Activated naive CD4-positive, alpha-beta T cell treated with anti-CD3 and anti-CD28 coated beads, Interleukin-2, amount 50 U/mL, for 24 hours (primary cell): Measurements from ENCODE around the gene SGK1.
"Not testable (repeated sequence)": the region's sequence is repeated elsewhere in the genome, so short reads cannot be mapped to it uniquely, and the experiment has no call there.

Source experiments
- H3K27ac Mint-ChIP-seq: one replicate; pipeline ENCODE4 v1.8.0; 2021; ENCODE audit warnings: mild to moderate bottlenecking, mixed read lengths
- H3K27me3 Mint-ChIP-seq: one replicate; pipeline ENCODE4 v1.8.0; 2021; ENCODE audit warnings: mixed read lengths
- H3K36me3 Mint-ChIP-seq: one replicate; pipeline ENCODE4 v1.8.0; 2021; ENCODE audit warnings: mixed read lengths
- H3K4me1 Mint-ChIP-seq: one replicate; pipeline ENCODE4 v1.8.0; 2021; ENCODE audit warnings: mixed read lengths
- H3K4me3 Mint-ChIP-seq: one replicate; pipeline ENCODE4 v1.8.0; 2021; ENCODE audit warnings: mild to moderate bottlenecking, mixed read lengths
- H3K9me3 Mint-ChIP-seq: one replicate; pipeline ENCODE4 v1.8.0; 2021; ENCODE audit warnings: mixed read lengths

Gene SGK1

GRCh38 chr6:134295953-134296553 is 21.9 kb downstream of the SGK1 start:
- Mint-ChIP-seq H3K4me3 (no peak overlapping the region), H3K36me3 (peaks cover 3% of the 10 kb centered on the region), H3K4me1 (peaks cover 14% of the 10 kb centered on the region), H3K27ac (no peak overlapping the region), H3K9me3 (no peaks in the 10 kb centered on the region), H3K27me3 (no peaks in the 10 kb centered on the region)

GRCh38 chr6:134293659-134294161 is 24.2 kb downstream of the SGK1 start:
- no peak overlapping the region for H3K4me3 Mint-ChIP-seq
- H3K36me3 Mint-ChIP-seq, result no peaks in the 10 kb centered on the region
- peaks cover 12% of the 10 kb centered on the region for H3K4me1 Mint-ChIP-seq
- H3K27ac Mint-ChIP-seq, result no peak overlapping the region
- H3K27me3 Mint-ChIP-seq, result no peaks in the 10 kb centered on the region
- no peaks in the 10 kb centered on the region for H3K9me3 Mint-ChIP-seq

DNA sequence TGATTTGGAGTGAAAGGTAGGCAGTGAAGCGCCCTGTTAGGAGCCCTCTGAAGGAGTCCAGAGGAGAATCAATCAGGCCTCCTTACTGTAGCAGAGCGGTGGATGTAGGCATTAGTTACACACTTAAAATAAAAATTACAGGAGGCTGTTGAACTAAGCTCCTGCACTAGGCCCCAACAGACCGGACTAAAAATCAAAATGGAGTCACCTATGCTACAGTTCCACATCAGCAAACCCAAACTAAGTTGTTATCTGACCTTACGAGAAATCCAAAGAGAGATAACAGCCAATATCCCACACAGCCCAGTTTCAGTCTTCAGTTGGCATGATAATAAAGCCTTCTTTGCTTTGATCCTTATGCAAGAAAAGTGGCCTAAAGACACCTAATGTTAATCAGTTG is 26.8 kb downstream of the SGK1 start:
- Mint-ChIP-seq H3K27ac (no peak overlapping the region), H3K4me1 (peaks cover 25% of the 10 kb centered on the region), H3K27me3 (no peaks in the 10 kb centered on the region), H3K4me3 (no peak overlapping the region), H3K9me3 (no peaks in the 10 kb centered on the region), H3K36me3 (no peaks in the 10 kb centered on the region)

DNA sequence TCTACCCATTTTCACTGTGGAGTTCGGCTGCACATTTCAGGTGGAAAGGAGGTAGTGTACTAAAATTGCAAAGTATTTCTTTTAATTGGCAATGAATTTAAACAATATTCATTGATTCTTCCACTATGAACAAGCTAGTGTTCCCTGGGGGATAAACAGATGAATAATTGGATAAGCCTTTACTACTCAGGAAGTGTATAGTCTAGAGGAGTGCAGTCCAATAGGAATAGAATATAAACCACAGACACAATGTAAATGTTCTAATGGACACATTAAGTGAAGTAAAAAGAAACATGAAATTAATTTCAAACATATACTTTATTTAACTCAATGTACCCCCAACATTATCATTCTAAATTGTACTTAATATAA is 28.7 kb downstream of the SGK1 start:
- Mint-ChIP-seq H3K9me3 (no peaks in the 10 kb centered on the region), H3K27me3 (no peaks in the 10 kb centered on the region), H3K36me3 (no peaks in the 10 kb centered on the region), H3K27ac (peak overlapping the region; percentile 91), H3K4me1 (peaks cover 29% of the 10 kb centered on the region), H3K4me3 (peak overlapping the region; percentile 56)

GRCh38 chr6:134288538-134289203 is 29.2 kb downstream of the SGK1 start:
- H3K36me3 Mint-ChIP-seq, result no peaks in the 10 kb centered on the region
- H3K9me3 Mint-ChIP-seq, result no peaks in the 10 kb centered on the region
- H3K27me3 Mint-ChIP-seq, result no peaks in the 10 kb centered on the region
- peaks cover 29% of the 10 kb centered on the region for H3K4me1 Mint-ChIP-seq
- peak overlapping the region; percentile 91 for H3K27ac Mint-ChIP-seq
- H3K4me3 Mint-ChIP-seq, result peak overlapping the region; percentile 56

DNA sequence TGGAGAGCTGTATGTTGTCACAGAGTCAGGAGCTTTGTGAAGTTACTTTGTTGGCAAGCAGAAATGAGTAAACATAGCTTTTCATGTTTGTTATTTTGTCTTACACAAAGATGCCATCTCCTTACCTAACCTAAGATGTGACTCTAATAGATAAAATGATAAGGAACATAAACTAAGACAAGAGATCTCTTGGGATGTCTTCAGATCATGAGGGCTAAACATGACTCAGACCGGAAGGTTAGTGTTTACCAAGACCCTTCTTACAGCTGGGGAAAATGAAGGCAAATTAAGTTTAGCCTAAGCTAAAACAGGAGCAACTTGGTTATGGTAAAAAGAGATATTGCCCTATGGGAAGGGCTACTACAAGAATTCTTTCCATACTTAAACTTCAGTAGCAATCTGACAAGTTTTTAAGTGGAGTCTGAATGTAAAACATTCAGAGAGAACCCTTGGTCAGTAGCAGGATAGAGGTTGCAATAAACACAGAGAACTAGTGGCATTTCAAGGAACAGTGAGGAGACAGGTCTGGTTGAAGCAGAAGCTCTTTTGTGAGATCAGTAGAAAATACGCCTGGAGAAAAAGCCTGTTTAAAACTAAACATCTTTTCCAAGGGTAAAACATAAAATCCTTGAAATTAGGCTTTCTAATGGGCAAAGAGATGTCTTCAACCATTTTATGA is 29.9 kb downstream of the SGK1 start:
- H3K27me3 Mint-ChIP-seq, result no peaks in the 10 kb centered on the region
- H3K9me3 Mint-ChIP-seq, result no peaks in the 10 kb centered on the region
- H3K27ac Mint-ChIP-seq, result peak overlapping the region; percentile 91
- H3K4me1 Mint-ChIP-seq, result peaks cover 29% of the 10 kb centered on the region
- no peaks in the 10 kb centered on the region for H3K36me3 Mint-ChIP-seq
- H3K4me3 Mint-ChIP-seq, result peak overlapping the region; percentile 56

DNA sequence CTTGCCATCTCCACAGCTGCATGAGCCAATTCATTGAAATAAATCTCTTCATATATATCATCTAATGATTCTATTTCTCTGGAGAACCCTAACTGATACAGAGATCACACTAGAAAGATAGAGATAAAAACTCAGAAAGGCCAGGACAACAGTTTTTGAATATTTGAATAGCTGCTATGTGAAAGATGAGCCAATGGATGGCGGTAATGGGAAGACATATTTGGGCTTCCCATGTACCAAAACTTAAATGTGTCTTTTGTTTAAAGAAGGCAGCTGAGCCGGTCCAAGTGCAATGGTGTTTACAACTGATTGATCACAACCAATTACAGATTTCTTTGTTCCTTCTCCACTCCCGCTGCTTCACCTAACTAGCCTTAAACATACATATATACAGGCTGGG is 35.1 kb downstream of the SGK1 start:
- Mint-ChIP-seq H3K36me3 (no peaks in the 10 kb centered on the region), H3K27ac (no peak overlapping the region), H3K9me3 (no peaks in the 10 kb centered on the region), H3K27me3 (no peaks in the 10 kb centered on the region), H3K4me3 (no peak overlapping the region), H3K4me1 (peaks cover 12% of the 10 kb centered on the region)

DNA sequence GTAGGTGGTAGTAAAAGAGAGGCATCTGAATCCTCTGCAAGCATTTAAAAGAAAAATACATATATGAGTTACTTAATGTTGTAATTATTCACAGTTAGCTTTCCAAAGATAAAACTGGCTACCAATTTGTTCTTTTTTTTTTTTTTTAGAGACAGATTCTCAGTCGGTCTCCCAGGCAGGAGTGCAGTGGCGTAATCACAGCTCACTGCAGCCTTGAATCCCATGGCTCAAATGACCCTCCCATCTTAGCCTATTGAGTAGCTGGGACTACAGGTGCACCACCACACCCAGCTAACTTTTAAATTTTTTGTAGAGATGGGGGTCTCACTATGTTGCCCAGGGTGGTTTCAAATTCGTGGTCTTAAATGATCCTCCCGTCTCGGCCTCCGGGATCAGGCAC is 36.5 kb downstream of the SGK1 start:
- Mint-ChIP-seq H3K36me3 (no peaks in the 10 kb centered on the region), H3K4me3 (no peak overlapping the region), H3K27me3 (no peaks in the 10 kb centered on the region), H3K9me3 (no peaks in the 10 kb centered on the region), H3K27ac (no peak overlapping the region), H3K4me1 (peaks cover 21% of the 10 kb centered on the region)

GRCh38 chr6:134278000-134278399 is 39.9 kb downstream of the SGK1 start:
- Mint-ChIP-seq H3K4me3 (no peak overlapping the region), H3K36me3 (no peaks in the 10 kb centered on the region), H3K9me3 (no peaks in the 10 kb centered on the region), H3K27ac (no peak overlapping the region), H3K4me1 (peaks cover 23% of the 10 kb centered on the region), H3K27me3 (no peaks in the 10 kb centered on the region)

DNA sequence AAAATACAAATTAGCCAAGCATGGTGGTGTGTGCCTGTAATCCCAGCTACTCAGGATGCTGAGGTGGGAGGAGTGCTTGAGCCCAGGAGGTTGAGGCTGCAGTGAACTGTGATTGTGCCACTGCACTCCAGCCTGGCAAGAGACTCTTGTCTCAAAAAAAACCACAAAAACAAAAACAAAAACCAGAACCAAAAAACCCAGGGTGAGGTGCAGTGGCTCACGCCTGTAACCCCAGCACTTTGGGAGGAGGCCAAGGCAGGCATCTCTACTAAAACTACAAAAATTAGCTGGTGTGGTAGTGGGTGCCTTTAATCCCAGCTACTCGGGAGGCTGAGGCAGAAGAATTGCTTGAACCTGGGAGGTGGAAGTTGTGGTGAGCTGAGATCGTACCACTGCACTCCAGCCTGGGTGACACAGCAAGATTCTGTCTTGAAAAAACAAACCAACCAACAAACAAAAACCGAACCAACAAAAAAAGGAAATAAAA is 41.0 kb downstream of the SGK1 start:
- H3K9me3 Mint-ChIP-seq, H3K27me3 Mint-ChIP-seq, H3K36me3 Mint-ChIP-seq, H3K4me3 Mint-ChIP-seq: not testable (repeated sequence)
- Mint-ChIP-seq H3K4me1 (peaks cover 32% of the 10 kb centered on the region), H3K27ac (peak overlapping the region; percentile 32)

DNA sequence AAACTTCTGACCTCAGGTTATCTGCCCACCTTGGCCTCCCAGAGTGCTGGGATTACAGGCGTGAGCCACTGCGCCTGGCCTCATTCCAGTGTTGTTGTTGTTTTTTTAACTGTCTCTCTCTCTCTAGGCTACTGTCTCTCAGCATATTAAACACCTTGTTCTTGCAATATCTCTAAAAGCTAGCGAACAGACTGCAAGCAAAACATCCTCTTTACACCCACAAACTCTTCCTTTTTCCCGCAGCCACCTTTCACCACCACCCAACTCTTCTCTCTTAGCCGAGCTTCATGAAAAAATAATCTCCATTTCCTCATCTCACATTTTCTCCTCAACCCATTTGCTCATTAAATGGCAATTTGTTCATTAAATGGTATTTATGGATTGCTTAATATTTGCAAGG is 45.5 kb downstream of the SGK1 start:
- peak overlapping the region; percentile 53 for H3K27ac Mint-ChIP-seq

GRCh38 chr6:134267917-134268361 is 50.0 kb downstream of the SGK1 start:
- Mint-ChIP-seq H3K4me3 (no peak overlapping the region), H3K27ac (no peak overlapping the region), H3K4me1 (peaks cover 13% of the 10 kb centered on the region), H3K36me3 (no peaks in the 10 kb centered on the region), H3K9me3 (no peaks in the 10 kb centered on the region), H3K27me3 (no peaks in the 10 kb centered on the region)

More for the DNA sequence above, 45.5 kb downstream of the SGK1 start:
- Mint-ChIP-seq H3K27me3 (no peaks in the 10 kb centered on the region), H3K9me3 (no peaks in the 10 kb centered on the region), H3K4me3 (peak overlapping the region; percentile 53), H3K36me3 (no peaks in the 10 kb centered on the region), H3K4me1 (peaks cover 29% of the 10 kb centered on the region)

GRCh38 chr6:134266776-134267175 is 51.1 kb downstream of the SGK1 start:
- Mint-ChIP-seq H3K4me1 (peaks cover 4% of the 10 kb centered on the region), H3K36me3 (no peaks in the 10 kb centered on the region), H3K9me3 (no peaks in the 10 kb centered on the region), H3K4me3 (no peak overlapping the region), H3K27ac (no peak overlapping the region), H3K27me3 (no peaks in the 10 kb centered on the region)

GRCh38 chr6:134261766-134262165 is 56.1 kb downstream of the SGK1 start:
- Mint-ChIP-seq H3K36me3 (no peaks in the 10 kb centered on the region), H3K4me3 (no peak overlapping the region), H3K27ac (no peak overlapping the region), H3K9me3 (no peaks in the 10 kb centered on the region), H3K4me1 (no peaks in the 10 kb centered on the region), H3K27me3 (no peaks in the 10 kb centered on the region)

- peaks cover 8% of the 10 kb centered on the region for H3K4me1 Mint-ChIP-seq
- H3K36me3 Mint-ChIP-seq, result no peaks in the 10 kb centered on the region
- H3K27me3 Mint-ChIP-seq, result no peaks in the 10 kb centered on the region
- H3K4me3 Mint-ChIP-seq, result no peak overlapping the region
- H3K27ac Mint-ChIP-seq, result no peak overlapping the region
- no peaks in the 10 kb centered on the region for H3K9me3 Mint-ChIP-seq
These were observed 59.0 kb downstream of the SGK1 start for GRCh38 chr6:134258849-134259306.

DNA sequence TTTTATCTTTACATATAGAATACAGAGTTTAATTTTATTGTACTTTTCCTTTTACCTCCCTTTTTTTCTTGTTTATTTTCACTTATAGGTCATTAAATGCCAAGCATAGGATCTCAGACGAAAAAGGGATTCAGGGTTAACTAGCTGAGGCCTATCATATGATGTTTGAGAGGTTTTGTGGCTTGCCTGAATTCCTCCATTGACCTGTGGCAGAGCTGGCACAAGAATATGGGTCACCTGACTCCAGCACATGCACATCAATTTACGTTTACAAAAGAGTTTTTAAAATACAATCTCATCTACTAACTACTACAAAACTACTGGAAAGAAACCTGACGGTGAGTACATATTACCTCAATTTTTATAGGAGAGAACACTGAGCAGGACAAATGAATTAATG is 60.4 kb downstream of the SGK1 start:
- Mint-ChIP-seq H3K9me3 (no peaks in the 10 kb centered on the region), H3K4me3 (no peak overlapping the region), H3K36me3 (no peaks in the 10 kb centered on the region), H3K27me3 (no peaks in the 10 kb centered on the region), H3K4me1 (peaks cover 8% of the 10 kb centered on the region), H3K27ac (no peak overlapping the region)
